IPS-18c (cell line): ENCODE measurements around the gene GFRA1.

Experiments
- H3K4me3 ChIP-seq: 2 replicates; pipeline ENCODE4 v1.7.0; 2013; ENCODE audit warnings: low read depth, mild to moderate bottlenecking, low read length, moderate library complexity; ENCODE audit not compliant: insufficient read depth
- H3K9me3 ChIP-seq: one replicate; pipeline ENCODE4 v1.6.1; 2013; ENCODE audit warnings: mild to moderate bottlenecking, low read length, moderate library complexity; ENCODE audit not compliant: control insufficient read depth, insufficient read depth

The GFRA1 gene

GRCh38 chr10:116272440-116273283 is at the start of gene GFRA1:
TSS of gene GFRA1 (minus strand) at chr10:116273206. CDS start at chr10:116272029, 1,177 bp downstream.
- Histone ChIP-seq H3K9me3 (peaks cover 6% of the 10 kb centered on the region), H3K4me3 (peak within 1 kb of the TSS; percentile 51)

- H3K4me3 ChIP-seq = no peak overlapping the region
- H3K9me3 ChIP-seq = no peaks in the 10 kb centered on the region
These were observed 43.5 kb upstream of the GFRA1 start for GRCh38 chr10:116316503-116316902.

- Histone ChIP-seq H3K4me3 (no peak overlapping the region), H3K9me3 (no peaks in the 10 kb centered on the region)
These were observed 39.5 kb upstream of the GFRA1 start for GRCh38 chr10:116312548-116312947.

DNA sequence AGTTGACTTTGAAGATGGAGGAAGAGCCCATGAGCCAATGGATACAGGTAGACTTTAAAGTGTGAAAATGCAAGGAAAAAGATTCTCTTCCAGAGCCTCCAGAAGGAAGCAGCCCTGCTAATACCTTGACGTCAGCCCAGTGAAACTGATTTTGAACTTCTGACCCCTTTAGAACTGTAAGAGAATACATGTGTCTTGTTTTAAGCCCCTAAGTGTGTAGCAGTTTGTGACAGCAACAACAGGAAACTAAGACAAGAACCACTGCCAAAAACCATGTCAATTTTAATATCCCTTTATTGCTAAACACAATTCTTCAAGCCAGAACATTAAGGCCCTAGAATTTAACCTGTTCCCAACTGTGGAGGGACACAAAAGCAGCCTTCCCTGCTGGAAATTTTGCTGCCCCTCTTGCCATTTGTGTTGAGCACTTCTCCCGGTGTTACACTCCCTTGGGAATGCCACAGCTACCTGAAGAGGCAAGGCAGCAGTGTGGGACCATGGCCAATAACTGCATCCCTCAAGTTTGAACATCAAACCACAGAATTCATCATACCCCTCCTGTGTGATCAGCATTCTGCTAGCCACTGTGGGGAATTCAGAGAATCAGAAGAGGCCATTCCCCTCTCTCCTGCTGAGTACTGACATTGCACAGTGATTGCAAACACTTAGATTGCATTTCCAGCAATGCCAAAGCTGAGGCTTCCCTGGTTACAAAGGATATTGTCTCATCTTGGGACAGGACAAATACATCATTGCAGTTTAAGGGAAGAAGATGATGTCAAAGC is 38.9 kb upstream of the GFRA1 start:
- H3K4me3 ChIP-seq = no peak overlapping the region
- no peaks in the 10 kb centered on the region for H3K9me3 ChIP-seq

DNA sequence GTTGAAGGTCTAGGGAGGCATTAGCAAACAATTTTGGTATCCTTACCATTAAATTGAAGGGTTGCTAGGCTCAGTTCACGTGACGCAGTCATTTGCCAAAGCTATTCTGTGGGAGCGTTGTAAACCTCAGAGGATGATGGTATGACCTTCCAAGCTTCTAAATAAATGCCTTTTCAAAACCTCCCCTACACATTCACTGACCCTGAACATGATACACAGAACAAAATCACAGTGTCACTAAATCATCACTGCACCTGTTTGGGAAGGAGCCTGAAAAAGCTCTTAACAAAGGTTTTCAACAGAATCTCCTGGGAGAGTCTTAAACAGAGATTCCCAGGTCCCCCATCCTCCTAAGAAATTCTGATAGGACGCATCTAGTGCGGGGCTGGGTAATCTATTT is 38.0 kb upstream of the GFRA1 start:
- Histone ChIP-seq H3K9me3 (no peaks in the 10 kb centered on the region), H3K4me3 (no peak overlapping the region)

DNA sequence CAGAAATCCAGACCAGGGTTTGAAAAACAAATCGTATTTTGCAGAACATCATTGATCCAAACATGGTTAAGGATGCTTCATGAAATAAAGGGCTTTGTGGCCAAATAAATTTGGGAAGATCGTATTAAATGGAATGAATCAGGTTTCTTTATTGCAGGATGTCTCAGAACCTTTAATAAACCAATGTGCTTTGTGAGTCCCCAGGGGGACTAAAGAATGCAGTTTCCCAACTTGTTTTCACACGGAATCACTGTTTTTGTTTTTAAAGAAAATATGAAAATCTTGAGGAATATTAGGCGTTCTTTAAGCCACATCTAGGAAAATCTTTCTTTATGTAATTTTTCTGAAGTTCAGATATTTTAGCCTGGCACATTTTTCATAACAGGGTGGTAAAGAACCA is 34.4 kb upstream of the GFRA1 start:
- Histone ChIP-seq H3K9me3 (no peaks in the 10 kb centered on the region), H3K4me3 (no peak overlapping the region)

GRCh38 chr10:116306847-116307246 is 33.8 kb upstream of the GFRA1 start:
- Histone ChIP-seq H3K9me3 (no peaks in the 10 kb centered on the region), H3K4me3 (no peak overlapping the region)

DNA sequence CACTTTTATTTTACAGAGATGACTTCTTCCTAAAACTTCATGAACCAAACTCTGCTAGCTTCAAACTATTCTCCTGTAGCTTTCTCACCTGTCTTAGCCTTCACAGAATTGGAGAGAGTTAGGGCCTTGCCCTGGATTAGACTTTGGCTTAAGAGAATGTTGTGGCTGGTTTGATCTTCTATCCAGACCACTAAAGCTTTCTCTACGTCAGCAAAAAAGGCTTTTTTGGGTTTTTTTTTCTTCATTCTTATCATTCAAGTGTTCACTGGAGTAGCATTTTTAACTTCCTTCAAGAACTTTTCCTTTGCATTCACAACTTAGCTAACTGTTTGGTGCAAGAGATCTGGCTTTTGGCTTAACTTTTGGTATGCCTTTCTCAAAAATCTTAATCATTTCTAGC is 31.9 kb upstream of the GFRA1 start:
- Histone ChIP-seq H3K4me3 (no peak overlapping the region), H3K9me3 (no peaks in the 10 kb centered on the region)

DNA sequence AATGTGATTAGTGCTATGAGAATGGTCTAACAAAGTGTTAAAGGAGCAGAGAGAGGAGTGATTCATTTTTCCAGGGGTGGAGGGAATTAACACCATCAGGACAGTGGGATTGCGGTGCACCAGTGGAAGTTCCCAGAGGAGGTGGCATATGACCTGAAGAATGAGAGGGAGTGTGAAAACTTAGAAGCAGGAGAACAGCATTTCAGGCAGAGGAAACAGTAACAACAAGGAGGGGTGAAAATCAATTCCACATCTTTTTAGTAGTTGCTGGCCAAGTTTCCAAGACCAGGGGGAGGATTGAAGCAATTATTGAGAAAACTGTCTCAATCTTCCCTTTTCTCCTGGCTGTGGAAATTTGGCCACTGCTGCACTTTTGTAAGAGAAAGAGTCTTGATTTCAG is 27.5 kb upstream of the GFRA1 start:
- Histone ChIP-seq H3K9me3 (no peaks in the 10 kb centered on the region), H3K4me3 (no peak overlapping the region)

GRCh38 chr10:116298586-116298985 is 25.6 kb upstream of the GFRA1 start:
- H3K9me3 ChIP-seq = no peaks in the 10 kb centered on the region

GRCh38 chr10:116296291-116296721 is 23.3 kb upstream of the GFRA1 start:
- no peaks in the 10 kb centered on the region for H3K9me3 ChIP-seq
- no peak overlapping the region for H3K4me3 ChIP-seq

More at GRCh38 chr10:116298586-116298985, 25.6 kb upstream of the GFRA1 start:
- no peak overlapping the region for H3K4me3 ChIP-seq

GRCh38 chr10:116292493-116292892 is 19.5 kb upstream of the GFRA1 start:
- Histone ChIP-seq H3K9me3 (no peaks in the 10 kb centered on the region), H3K4me3 (no peak overlapping the region)

GRCh38 chr10:116289652-116290051 is 16.6 kb upstream of the GFRA1 start:
- Histone ChIP-seq H3K4me3 (no peak overlapping the region), H3K9me3 (no peaks in the 10 kb centered on the region)

DNA sequence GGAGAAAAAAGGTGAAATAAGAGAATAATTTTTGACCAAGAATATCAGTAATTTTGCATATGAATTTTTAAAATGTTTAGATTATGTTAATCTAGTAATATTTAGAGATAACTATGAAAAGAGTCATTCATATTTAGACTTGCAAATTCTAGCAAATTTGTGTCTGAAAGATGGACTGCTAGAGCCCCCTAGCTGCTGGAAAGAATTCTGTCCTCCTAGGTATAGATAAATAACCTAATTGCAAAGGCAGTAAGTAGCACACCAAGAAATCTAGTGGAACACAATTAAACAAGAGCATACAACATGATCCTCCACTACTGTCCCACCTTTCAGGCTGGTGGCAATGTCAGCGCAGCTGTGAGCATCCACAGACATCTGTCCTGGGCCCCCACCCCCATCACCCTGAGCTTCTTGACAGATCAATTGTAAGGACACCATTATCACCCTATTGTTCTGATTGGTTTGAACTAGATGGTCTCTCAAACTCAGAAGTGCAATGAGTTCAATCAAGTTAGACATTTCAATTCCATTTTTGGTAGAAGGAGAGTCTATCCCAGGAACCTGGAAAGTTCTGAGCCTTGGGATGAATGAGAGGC is 15.0 kb upstream of the GFRA1 start:
- H3K9me3 ChIP-seq = no peaks in the 10 kb centered on the region

DNA sequence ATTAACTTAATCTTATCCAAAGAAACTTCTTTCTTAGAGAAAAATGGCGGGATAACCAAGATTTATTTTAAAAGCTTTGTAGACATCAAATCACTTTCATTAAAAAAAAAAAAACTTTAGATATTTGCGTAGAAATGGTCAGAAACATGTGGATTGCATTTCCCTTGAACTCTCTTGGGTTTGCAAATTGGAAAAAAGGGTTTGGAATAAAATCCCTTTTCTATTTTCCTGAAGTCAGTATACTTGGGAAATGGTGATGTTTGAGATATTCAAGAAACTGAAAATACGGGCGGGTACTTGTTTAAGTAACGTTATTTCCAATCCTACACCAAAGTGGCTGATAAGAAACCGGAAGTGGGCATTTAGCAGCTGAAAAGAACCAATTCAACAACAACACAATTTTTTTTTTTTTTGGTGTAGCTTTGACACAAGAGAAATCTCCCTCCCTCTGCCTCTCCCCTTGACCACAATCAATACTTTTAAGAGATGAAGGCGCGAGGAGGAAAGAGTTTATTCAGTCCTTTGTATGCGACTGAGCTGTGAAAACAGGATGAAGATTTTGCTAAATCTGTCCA is 13.7 kb upstream of the GFRA1 start:
- Histone ChIP-seq H3K9me3 (no peaks in the 10 kb centered on the region), H3K4me3 (no peak overlapping the region)

More for the DNA sequence above, 15.0 kb upstream of the GFRA1 start:
- no peak overlapping the region for H3K4me3 ChIP-seq

DNA sequence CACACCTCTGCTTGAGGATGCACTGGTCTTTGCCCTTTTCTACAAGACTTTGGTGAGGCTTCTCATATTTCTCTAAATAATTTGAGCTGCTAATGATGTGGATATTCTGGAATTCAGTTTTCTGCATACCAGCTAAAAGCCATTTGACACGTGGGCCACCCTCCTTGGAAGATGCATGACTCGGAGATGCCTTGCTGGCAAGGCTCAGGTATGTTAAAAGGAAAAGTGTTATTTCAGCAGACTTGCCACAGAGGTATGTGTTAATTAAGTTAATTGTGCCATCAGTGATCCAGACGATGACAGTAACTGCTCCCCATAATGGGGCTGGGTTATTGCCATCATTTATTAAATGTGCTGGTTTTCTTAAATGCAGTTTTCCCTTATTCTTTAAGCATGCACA is 8.8 kb upstream of the GFRA1 start:
- Histone ChIP-seq H3K9me3 (no peaks in the 10 kb centered on the region), H3K4me3 (no peak overlapping the region)

- H3K9me3 ChIP-seq = no peaks in the 10 kb centered on the region
- no peak overlapping the region for H3K4me3 ChIP-seq
These were observed 5.8 kb upstream of the GFRA1 start for GRCh38 chr10:116278846-116279245.
